ENCODE measurements around the gene NSF. TPM values are rescaled to one million over a fixed set of nuclear protein-coding genes. Genes with fewer than 3 reads are reported as not detected.
"Not testable (repeated sequence)": the region's sequence is repeated elsewhere in the genome, so short reads cannot be mapped to it uniquely, and the experiment has no call there.

Gene NSF
- polyA plus RNA-seq (2012; ENCODE audit: insufficient read length, low read depth), result 28.8 TPM

DNA sequence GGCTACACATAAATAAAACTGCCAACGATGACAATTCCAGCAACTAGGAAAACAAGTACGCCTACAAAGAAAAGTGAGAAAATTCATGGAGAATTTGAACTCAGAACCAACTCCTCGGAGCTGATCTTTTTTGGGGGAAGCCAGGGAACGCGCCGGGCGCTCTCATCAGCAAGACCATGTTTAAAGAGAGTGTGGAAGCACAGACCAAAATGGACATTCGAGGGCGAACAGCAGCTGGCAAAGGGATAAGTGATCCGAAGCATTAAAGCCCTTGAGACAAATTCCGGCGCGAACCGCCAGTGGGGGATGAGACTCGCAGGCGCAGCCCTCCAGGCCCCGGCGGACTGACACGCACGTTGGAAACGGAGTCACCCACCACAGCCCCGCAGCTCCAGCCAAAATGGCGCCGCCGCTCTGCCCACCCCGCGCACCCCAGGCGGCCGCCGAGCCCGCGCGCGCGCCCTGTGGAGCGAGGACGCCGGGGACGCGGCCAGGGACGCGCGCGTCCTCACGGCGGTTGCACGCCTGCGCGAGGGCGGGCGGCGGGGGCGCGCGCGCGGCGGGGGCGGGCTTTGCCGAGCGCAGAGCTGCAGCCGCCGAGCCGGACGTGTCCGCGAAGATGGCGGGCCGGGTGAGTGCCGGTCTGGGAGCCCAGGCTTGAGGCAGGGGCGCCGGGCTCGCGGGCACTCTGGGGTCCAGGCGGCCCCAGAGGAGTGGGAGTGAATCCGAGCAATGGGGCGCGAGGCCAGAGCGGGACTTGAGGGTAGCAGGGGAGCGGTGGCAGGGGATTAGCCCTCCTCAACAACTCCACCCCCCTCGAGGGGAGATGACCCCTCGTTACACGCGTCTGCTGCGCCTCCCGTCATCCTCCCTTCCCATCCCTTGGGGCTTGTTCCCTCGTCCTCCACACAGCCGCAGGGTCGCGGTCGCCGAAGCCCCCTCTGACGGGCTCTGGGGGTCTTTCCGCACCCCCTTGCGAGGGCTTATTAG lies at the start of gene NSF:
TSS of gene NSF (plus strand) at position 513 of the 990 bp plus-strand sequence. CDS start at position 620, 107 bp downstream.
- TF ChIP-seq POLR2AphosphoS5 (IDR thresholded peaks at IDR 0.05; ENCODE audit: low read depth, low read length); SIN3A (IDR thresholded peaks at IDR 0.05; ENCODE audit: borderline replicate concordance, insufficient read depth, low read length): not testable (repeated sequence)
- TF ChIP-seq, protein P1, sequence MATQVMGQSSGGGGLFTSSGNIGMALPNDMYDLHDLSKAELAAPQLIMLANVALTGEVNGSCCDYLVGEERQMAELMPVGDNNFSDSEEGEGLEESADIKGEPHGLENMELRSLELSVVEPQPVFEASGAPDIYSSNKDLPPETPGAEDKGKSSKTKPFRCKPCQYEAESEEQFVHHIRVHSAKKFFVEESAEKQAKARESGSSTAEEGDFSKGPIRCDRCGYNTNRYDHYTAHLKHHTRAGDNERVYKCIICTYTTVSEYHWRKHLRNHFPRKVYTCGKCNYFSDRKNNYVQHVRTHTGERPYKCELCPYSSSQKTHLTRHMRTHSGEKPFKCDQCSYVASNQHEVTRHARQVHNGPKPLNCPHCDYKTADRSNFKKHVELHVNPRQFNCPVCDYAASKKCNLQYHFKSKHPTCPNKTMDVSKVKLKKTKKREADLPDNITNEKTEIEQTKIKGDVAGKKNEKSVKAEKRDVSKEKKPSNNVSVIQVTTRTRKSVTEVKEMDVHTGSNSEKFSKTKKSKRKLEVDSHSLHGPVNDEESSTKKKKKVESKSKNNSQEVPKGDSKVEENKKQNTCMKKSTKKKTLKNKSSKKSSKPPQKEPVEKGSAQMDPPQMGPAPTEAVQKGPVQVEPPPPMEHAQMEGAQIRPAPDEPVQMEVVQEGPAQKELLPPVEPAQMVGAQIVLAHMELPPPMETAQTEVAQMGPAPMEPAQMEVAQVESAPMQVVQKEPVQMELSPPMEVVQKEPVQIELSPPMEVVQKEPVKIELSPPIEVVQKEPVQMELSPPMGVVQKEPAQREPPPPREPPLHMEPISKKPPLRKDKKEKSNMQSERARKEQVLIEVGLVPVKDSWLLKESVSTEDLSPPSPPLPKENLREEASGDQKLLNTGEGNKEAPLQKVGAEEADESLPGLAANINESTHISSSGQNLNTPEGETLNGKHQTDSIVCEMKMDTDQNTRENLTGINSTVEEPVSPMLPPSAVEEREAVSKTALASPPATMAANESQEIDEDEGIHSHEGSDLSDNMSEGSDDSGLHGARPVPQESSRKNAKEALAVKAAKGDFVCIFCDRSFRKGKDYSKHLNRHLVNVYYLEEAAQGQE (IDR thresholded peaks at IDR 0.05; ENCODE audit: insufficient read depth in 1 of 2, low read depth in 2 of 2, low read length in 2 of 2), result not testable (repeated sequence)

DNA sequence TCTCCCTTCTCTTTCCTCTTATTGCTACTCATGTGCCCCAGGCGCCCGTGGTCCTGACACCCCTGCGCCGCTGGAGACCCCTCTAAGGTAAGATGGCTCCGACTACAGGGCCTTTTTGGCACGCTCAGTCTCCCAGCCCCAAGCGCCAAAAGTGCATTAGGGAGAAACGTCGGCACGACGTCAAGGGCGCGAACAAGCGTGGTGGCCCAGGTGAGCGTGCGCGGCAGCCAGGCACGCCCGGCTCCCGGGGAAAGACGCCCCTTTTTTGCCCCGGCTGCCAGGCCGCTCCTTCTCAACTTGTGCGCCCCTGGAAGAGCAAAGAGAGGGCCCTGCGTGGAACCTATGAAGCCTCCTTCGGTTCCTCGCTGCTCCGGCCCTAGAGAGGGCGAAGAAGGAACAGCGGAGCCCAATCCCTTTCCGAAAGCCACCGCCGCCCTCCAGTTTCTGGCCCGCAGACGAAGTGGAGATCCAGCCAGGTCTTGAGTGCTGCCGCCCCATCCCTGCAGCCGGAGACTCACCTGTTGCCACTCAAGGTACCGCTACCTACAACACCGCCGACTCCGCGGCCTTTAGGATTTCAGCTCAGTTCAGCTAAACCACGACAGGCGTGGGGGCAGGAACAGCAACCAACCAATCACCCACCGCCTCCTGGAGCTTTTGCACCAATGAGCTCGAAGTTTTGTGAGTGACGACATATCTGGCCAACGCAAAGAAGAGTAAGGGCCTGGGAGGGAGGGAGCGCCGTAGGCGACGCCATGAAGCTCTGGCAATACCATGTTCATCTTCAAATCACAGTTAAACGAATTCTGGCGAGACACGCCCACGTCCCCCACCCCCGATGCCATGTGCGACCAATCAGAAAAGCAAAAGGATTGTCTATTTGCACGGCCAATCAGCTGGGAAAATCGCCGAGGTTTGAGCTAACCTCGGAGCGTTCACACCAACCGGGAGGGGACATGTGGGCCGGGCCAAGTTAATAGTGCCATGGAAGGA lies 11.1 kb upstream of the NSF start, which contains the start of gene ARL17A:
TSS of gene ARL17A (minus strand) at position 609 of the 993 bp plus-strand sequence. CDS start 3,369 bp downstream, outside the sequence.
- TF ChIP-seq SIN3A (IDR thresholded peaks at IDR 0.05; ENCODE audit: borderline replicate concordance, insufficient read depth, low read length); TAF1 (IDR thresholded peaks at IDR 0.05; ENCODE audit: borderline replicate concordance, insufficient read depth, low read length); FOXP2 (optimal IDR thresholded peaks at IDR 0.05; ENCODE audit: borderline replicate concordance, extremely low read depth, extremely low read length, insufficient read depth): not testable (repeated sequence)

DNA sequence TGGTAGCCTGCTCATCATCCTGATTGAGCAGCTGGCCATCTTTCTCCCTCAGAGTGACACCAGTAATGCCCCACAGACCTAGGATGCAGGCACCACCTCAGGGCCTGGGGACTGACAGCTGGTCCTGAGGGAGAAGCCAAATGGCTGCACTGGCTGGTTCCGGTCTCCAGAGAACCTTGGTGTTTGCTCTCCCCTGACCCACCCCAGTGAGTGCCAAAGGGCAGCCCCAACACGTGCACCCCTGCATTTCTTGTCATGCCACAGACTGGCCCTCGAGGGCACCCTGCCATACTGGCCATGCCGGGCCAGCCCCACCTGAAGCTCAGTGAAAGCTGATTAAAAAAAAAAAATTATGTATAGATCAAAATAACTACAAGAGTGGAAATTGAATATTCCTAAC lies 127.5 kb downstream of the NSF start:
- TF ChIP-seq TAF1 (IDR thresholded peaks at IDR 0.05; ENCODE audit: borderline replicate concordance, insufficient read depth, low read length), result no peak
- TF ChIP-seq FOXP2 (optimal IDR thresholded peaks at IDR 0.05; ENCODE audit: borderline replicate concordance, extremely low read depth, extremely low read length, insufficient read depth), result no peak
- TF ChIP-seq SIN3A (IDR thresholded peaks at IDR 0.05; ENCODE audit: borderline replicate concordance, insufficient read depth, low read length), result no peak
- no peak for TF ChIP-seq POLR2AphosphoS5 (IDR thresholded peaks at IDR 0.05; ENCODE audit: low read depth, low read length)
- TF ChIP-seq, protein P1 (IDR thresholded peaks at IDR 0.05; ENCODE audit: insufficient read depth in 1 of 2, low read depth in 2 of 2, low read length in 2 of 2), result no peak

DNA sequence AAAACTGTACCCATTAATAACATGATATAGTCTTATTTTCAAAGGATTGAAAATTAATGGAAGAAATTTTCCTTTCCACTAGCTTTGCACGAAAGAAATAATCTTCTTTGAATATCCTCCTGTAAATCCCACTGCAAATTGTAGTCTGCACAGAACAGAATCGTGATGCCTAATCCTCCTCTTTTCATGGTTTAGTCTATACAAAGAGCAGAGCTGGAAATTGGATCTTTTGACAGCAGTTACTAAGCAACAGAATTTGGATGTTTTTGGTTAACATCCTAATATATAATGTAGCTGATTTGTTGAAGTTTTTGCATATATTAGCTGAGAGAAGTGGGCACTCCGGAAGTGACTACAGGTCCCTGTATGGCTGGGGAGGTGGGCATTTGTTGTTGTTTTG lies 129.4 kb downstream of the NSF start:
- TF ChIP-seq SIN3A (IDR thresholded peaks at IDR 0.05; ENCODE audit: borderline replicate concordance, insufficient read depth, low read length), result no peak
- TF ChIP-seq, protein P1 (IDR thresholded peaks at IDR 0.05; ENCODE audit: insufficient read depth in 1 of 2, low read depth in 2 of 2, low read length in 2 of 2), result no peak
- TF ChIP-seq FOXP2 (optimal IDR thresholded peaks at IDR 0.05; ENCODE audit: borderline replicate concordance, extremely low read depth, extremely low read length, insufficient read depth), result no peak
- TF ChIP-seq TAF1 (IDR thresholded peaks at IDR 0.05; ENCODE audit: borderline replicate concordance, insufficient read depth, low read length), result no peak
- TF ChIP-seq POLR2AphosphoS5 (IDR thresholded peaks at IDR 0.05; ENCODE audit: low read depth, low read length), result no peak

DNA sequence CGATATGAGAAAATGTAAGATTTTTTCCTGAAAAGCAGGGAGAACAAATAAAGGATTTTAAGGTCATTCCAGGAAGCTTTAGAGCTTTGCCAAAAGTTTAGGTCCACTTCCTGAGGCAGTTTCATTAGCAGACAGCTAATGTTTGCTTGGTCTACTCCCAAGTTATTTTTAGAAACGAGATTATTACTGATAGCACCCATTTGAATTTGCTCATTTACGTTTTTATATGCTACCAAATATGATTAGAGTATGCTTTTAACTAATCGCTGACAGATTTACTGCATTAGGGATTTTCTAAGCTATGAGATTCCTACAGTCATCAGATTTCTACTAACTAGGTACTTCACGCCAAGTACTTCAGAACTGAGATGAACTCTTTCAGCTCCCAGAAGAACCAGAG lies 129.9 kb downstream of the NSF start:
- TF ChIP-seq FOXP2 (optimal IDR thresholded peaks at IDR 0.05; ENCODE audit: borderline replicate concordance, extremely low read depth, extremely low read length, insufficient read depth) (no peak), TAF1 (IDR thresholded peaks at IDR 0.05; ENCODE audit: borderline replicate concordance, insufficient read depth, low read length) (no peak), SIN3A (IDR thresholded peaks at IDR 0.05; ENCODE audit: borderline replicate concordance, insufficient read depth, low read length) (no peak), POLR2AphosphoS5 (IDR thresholded peaks at IDR 0.05; ENCODE audit: low read depth, low read length) (no peak)
- TF ChIP-seq, protein P1 (IDR thresholded peaks at IDR 0.05; ENCODE audit: insufficient read depth in 1 of 2, low read depth in 2 of 2, low read length in 2 of 2), result no peak

All from PFSK-1 (cell line).